Measurements from ENCODE around the gene C4B.

DNA sequence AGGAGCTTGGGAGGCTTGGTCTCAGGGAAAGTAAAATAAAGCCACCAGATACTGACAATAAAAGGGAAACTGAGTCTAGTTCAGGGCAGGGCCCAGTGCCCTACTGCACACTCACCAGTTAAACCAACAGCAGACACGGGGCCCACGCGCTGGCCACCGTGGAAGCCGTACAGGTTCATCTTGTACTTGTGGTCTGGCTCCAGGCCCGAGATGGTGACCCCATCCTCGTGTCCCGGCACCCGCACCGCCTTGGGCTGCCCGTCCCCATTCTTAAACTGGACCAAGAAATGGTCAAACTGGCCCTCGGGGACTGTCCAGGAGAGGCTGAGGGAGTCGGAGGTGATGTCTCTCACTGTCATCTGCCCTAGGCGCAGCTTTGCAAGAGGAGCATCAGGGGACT lies 50.1 kb downstream of the C4B start:
- TF ChIP-seq EHMT2 (IDR thresholded peaks at IDR 0.05; ENCODE audit: low read depth) (no peak), POLR2A (IDR thresholded peaks at IDR 0.05; ENCODE audit: low read length) (no peak), TP53 (CRISPR knock-in tag; IDR thresholded peaks at IDR 0.05) (no peak), BHLHE40 (IDR thresholded peaks at IDR 0.05; ENCODE audit: low read depth, low read length) (no peak), REST (IDR thresholded peaks at IDR 0.05) (no peak), EP300 (IDR thresholded peaks at IDR 0.05) (no peak), CTCF (IDR thresholded peaks at IDR 0.05) (no peak), PHF8 (IDR thresholded peaks at IDR 0.05; ENCODE audit: borderline replicate concordance, low read depth) (no peak), PBX3 (IDR thresholded peaks at IDR 0.05) (no peak), MAFK (IDR thresholded peaks at IDR 0.05; ENCODE audit: partially characterized antibody) (no peak), RARB (CRISPR knock-in tag; IDR thresholded peaks at IDR 0.05) (no peak), ESRRA (IDR thresholded peaks at IDR 0.05; ENCODE audit: borderline replicate concordance, low read length) (no peak)
- TF ChIP-seq, protein P1, sequence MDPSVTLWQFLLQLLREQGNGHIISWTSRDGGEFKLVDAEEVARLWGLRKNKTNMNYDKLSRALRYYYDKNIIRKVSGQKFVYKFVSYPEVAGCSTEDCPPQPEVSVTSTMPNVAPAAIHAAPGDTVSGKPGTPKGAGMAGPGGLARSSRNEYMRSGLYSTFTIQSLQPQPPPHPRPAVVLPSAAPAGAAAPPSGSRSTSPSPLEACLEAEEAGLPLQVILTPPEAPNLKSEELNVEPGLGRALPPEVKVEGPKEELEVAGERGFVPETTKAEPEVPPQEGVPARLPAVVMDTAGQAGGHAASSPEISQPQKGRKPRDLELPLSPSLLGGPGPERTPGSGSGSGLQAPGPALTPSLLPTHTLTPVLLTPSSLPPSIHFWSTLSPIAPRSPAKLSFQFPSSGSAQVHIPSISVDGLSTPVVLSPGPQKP (IDR thresholded peaks at IDR 0.05; ENCODE audit: low read depth, low read length): no peak
